GM19043 (cell line): ENCODE data around the gene FAM83B.
"Not testable (repeated sequence)": the region's sequence is repeated elsewhere in the genome, so short reads cannot be mapped to it uniquely, and the experiment has no call there.

Source experiments
- ATAC-seq: cut with Tn5 transposase; IDR thresholded peaks from one replicate; pipeline ENCODE4 v1.9.1; 2021; ENCODE audit warnings: low read depth; ENCODE audit not compliant: unreplicated experiment

Gene FAM83B

GRCh38 chr6:54856129-54856528, 9.6 kb downstream of the FAM83B start:
- no peak for ATAC-seq

- ATAC-seq, result no peak
These were observed 13.6 kb downstream of the FAM83B start for GRCh38 chr6:54860132-54860531.

GRCh38 chr6:54860739-54861138, 14.2 kb downstream of the FAM83B start:
- no peak for ATAC-seq

- ATAC-seq, result no peak
These were observed 15.5 kb downstream of the FAM83B start for GRCh38 chr6:54861905-54862616.

GRCh38 chr6:54864272-54864671, 17.7 kb downstream of the FAM83B start:
- no peak for ATAC-seq

GRCh38 chr6:54865091-54865631, 18.6 kb downstream of the FAM83B start:
- ATAC-seq, result no peak

- no peak for ATAC-seq
These were observed 22.0 kb downstream of the FAM83B start for GRCh38 chr6:54868556-54868955.

GRCh38 chr6:54873599-54873998, 27.0 kb downstream of the FAM83B start:
- no peak for ATAC-seq

- no peak for ATAC-seq
These were observed 27.9 kb downstream of the FAM83B start for GRCh38 chr6:54874349-54875048.

GRCh38 chr6:54875539-54875938, 29.0 kb downstream of the FAM83B start:
- ATAC-seq, result no peak

- no peak for ATAC-seq
These were observed 29.8 kb downstream of the FAM83B start for GRCh38 chr6:54876365-54876764.

- ATAC-seq, result no peak
These were observed 30.3 kb downstream of the FAM83B start for GRCh38 chr6:54876871-54877270.

- ATAC-seq, result no peak
These were observed 31.2 kb downstream of the FAM83B start for GRCh38 chr6:54877713-54878317.

GRCh38 chr6:54878718-54879117, 32.1 kb downstream of the FAM83B start:
- no peak for ATAC-seq

- ATAC-seq, result no peak
These were observed 32.8 kb downstream of the FAM83B start for GRCh38 chr6:54879188-54879985.

- no peak for ATAC-seq
These were observed 34.6 kb downstream of the FAM83B start for GRCh38 chr6:54881067-54881730.

GRCh38 chr6:54881891-54882290, 35.3 kb downstream of the FAM83B start:
- ATAC-seq, result not testable (repeated sequence)

- no peak for ATAC-seq
These were observed 40.5 kb downstream of the FAM83B start for GRCh38 chr6:54886932-54887584.

- ATAC-seq, result no peak
These were observed 45.0 kb downstream of the FAM83B start for GRCh38 chr6:54891536-54891935.

GRCh38 chr6:54892831-54893230, 46.3 kb downstream of the FAM83B start:
- ATAC-seq, result no peak
